Hepatocyte (in vitro differentiated cells): ENCODE measurements around the gene CCDC27. TPM values are rescaled to one million over a fixed set of nuclear protein-coding genes. Genes with fewer than 3 reads are reported as not detected.

Experiments
- DNase-seq: peaks from one replicate; pipeline ENCODE4 v3.0.0-alpha.2; 2016; ENCODE audit warnings: low spot score
- H2AFZ ChIP-seq: fragments of 200-600 bp; sonication (generic); 2 replicates; pipeline ENCODE4 v1.6.0; 2016; ENCODE audit warnings: antibody characterized with exemption, mild to moderate bottlenecking
- H3K27ac ChIP-seq: fragments of 200-600 bp; sonication (generic); 2 replicates; pipeline ENCODE4 v1.5.1; 2016; ENCODE audit warnings: mild to moderate bottlenecking
- H3K27me3 ChIP-seq: fragments of 200-600 bp; sonication (generic); 2 replicates; pipeline ENCODE4 v1.6.1; 2016
- H3K36me3 ChIP-seq: fragments of 200-600 bp; sonication (generic); replicated peaks from 2 replicates; pipeline ENCODE4 v1.5.1; 2016; ENCODE audit warnings: low read depth; ENCODE audit not compliant: insufficient read depth
- H3K4me1 ChIP-seq: fragments of 200-600 bp; sonication (generic); 2 replicates; pipeline ENCODE4 v1.5.1; 2016; ENCODE audit warnings: mild to moderate bottlenecking, moderate library complexity; ENCODE audit not compliant: insufficient read depth
- H3K4me2 ChIP-seq: fragments of 200-600 bp; sonication (generic); 2 replicates; pipeline ENCODE4 v1.6.0; 2016
- H3K4me3 ChIP-seq: fragments of 200-600 bp; sonication (generic); 2 replicates; pipeline ENCODE4 v1.5.1; 2016; ENCODE audit warnings: mild to moderate bottlenecking
- H3K79me2 ChIP-seq: fragments of 200-600 bp; sonication (generic); 2 replicates; pipeline ENCODE4 v1.6.0; 2017; ENCODE audit warnings: mild to moderate bottlenecking
- H3K9me2 ChIP-seq: fragments of 200-600 bp; sonication (generic); replicated peaks from 2 replicates; pipeline ENCODE4 v1.6.0; 2017; ENCODE audit warnings: mild to moderate bottlenecking; ENCODE audit not compliant: insufficient read depth
- H3K9me3 ChIP-seq: fragments of 200-600 bp; sonication (generic); 2 replicates; pipeline ENCODE4 v1.5.1; 2016; ENCODE audit warnings: low read depth, mild to moderate bottlenecking
- H4K20me1 ChIP-seq: fragments of 200-600 bp; sonication (generic); 2 replicates; pipeline ENCODE4 v1.6.0; 2016; ENCODE audit warnings: mild to moderate bottlenecking; ENCODE audit not compliant: insufficient read depth, poor library complexity, severe bottlenecking
- EZH2 ChIP-seq: fragments of 200-600 bp; sonication (generic); IDR thresholded peaks from 2 replicates; pipeline ENCODE4 v1.6.1; 2016; ENCODE audit warnings: antibody characterized with exemption, mild to moderate bottlenecking, borderline replicate concordance
- EZH2phosphoT487 ChIP-seq: fragments of 200-600 bp; sonication (generic); IDR thresholded peaks from one replicate; pipeline ENCODE4 v1.6.1; 2018; ENCODE audit warnings: antibody characterized with exemption, mild to moderate bottlenecking, low read depth, moderate library complexity; ENCODE audit not compliant: unreplicated experiment, severe bottlenecking
- WGBS: methylation state at CpG from one replicate; pipeline ENCODE4 v1.1.6; 2016; ENCODE audit warnings: low lambda C conversion rate; ENCODE audit errors: missing lambda C conversion rate; 5-methylcytosine and 5-hydroxymethylcytosine counted together
- polyA plus RNA-seq: library from polyadenylated mRNA; unstranded; fragments of >200 nt; fragmentation: Nextera tagmentation; extraction: Ambion mirVana; gene quantifications from 2 replicates; pipeline ENCODE4 v1.2.1, GENCODE V29; 2016
- total RNA-seq: library from RNA; depleted of rRNA; stranded (reverse); fragments of >200 nt; gene quantifications from 2 replicates; pipeline ENCODE4 v1.2.3, GENCODE V29; 2014
- TF ChIP-seq, protein P1 (sequence below): fragments of 200-600 bp; sonication (generic); IDR thresholded peaks from 2 replicates; pipeline ENCODE4 v1.5.1; 2016; ENCODE audit warnings: antibody characterized with exemption, mild to moderate bottlenecking; ENCODE audit not compliant: poor library complexity

Gene CCDC27
- total and polyA plus RNA-seq, 2 experiments from 2014 or later = 0.17 to 0.59 TPM

- Histone ChIP-seq H3K79me2 (no peaks in the 10 kb centered on the region), H3K36me3 (no peaks in the 10 kb centered on the region), H3K4me1 (no peaks in the 10 kb centered on the region), H3K27ac (no peak overlapping the region), H3K9me3 (no peaks in the 10 kb centered on the region), H3K4me3 (no peak overlapping the region), H3K4me2 (no peak overlapping the region), H4K20me1 (no peaks in the 10 kb centered on the region), H3K9me2 (no peaks in the 10 kb centered on the region), H2AFZ (no peak overlapping the region), H3K27me3 (no peaks in the 10 kb centered on the region)
- 84% methylated on average over 29 of the region's 29 CpGs for WGBS
- TF ChIP-seq, protein P1, sequence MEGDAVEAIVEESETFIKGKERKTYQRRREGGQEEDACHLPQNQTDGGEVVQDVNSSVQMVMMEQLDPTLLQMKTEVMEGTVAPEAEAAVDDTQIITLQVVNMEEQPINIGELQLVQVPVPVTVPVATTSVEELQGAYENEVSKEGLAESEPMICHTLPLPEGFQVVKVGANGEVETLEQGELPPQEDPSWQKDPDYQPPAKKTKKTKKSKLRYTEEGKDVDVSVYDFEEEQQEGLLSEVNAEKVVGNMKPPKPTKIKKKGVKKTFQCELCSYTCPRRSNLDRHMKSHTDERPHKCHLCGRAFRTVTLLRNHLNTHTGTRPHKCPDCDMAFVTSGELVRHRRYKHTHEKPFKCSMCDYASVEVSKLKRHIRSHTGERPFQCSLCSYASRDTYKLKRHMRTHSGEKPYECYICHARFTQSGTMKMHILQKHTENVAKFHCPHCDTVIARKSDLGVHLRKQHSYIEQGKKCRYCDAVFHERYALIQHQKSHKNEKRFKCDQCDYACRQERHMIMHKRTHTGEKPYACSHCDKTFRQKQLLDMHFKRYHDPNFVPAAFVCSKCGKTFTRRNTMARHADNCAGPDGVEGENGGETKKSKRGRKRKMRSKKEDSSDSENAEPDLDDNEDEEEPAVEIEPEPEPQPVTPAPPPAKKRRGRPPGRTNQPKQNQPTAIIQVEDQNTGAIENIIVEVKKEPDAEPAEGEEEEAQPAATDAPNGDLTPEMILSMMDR = no peak
- no peak for TF ChIP-seq EZH2
- DNase-seq = no peak
Observed at GRCh38 chr1:3733094-3733882, 19.0 kb upstream of the CCDC27 start.

GRCh38 chr1:3733883-3734589 lies 18.2 kb upstream of the CCDC27 start:
- no peak overlapping the region for H3K4me2 ChIP-seq
- WGBS = 89% methylated on average over 17 of the region's 17 CpGs
- H3K27me3 ChIP-seq = no peaks in the 10 kb centered on the region
- H2AFZ ChIP-seq = no peak overlapping the region
- DNase-seq = no peak
- H3K9me3 ChIP-seq = no peaks in the 10 kb centered on the region
- no peak overlapping the region for H3K4me3 ChIP-seq
- TF ChIP-seq EZH2phosphoT487 (no peak), EZH2 (no peak)
- TF ChIP-seq, protein P1 = no peak
- H3K79me2 ChIP-seq = no peaks in the 10 kb centered on the region
- H4K20me1 ChIP-seq = no peaks in the 10 kb centered on the region
- no peak overlapping the region for H3K27ac ChIP-seq
- no peaks in the 10 kb centered on the region for H3K36me3 ChIP-seq
- no peaks in the 10 kb centered on the region for H3K4me1 ChIP-seq
- H3K9me2 ChIP-seq = no peaks in the 10 kb centered on the region

GRCh38 chr1:3734602-3735001 lies 17.6 kb upstream of the CCDC27 start:
- Histone ChIP-seq H3K9me2 (no peaks in the 10 kb centered on the region), H3K4me2 (no peak overlapping the region), H3K9me3 (no peaks in the 10 kb centered on the region), H3K27me3 (no peaks in the 10 kb centered on the region), H3K4me1 (no peaks in the 10 kb centered on the region), H4K20me1 (no peaks in the 10 kb centered on the region), H3K27ac (no peak overlapping the region), H2AFZ (no peak overlapping the region), H3K79me2 (no peaks in the 10 kb centered on the region), H3K4me3 (no peak overlapping the region), H3K36me3 (no peaks in the 10 kb centered on the region)
- TF ChIP-seq, protein P1 = no peak
- TF ChIP-seq EZH2 (no peak), EZH2phosphoT487 (no peak)
- 98% methylated on average over 16 of the region's 16 CpGs for WGBS
- DNase-seq = no peak
